HUES64 (cell line): Measurements from ENCODE around the gene ADM2.
A peak's percentile ranks its signal among the peaks of the same experiment; 100 is the strongest.

Experiments used
- H3K27ac ChIP-seq: 2 replicates; pipeline ENCODE4 v1.7.0; 2013; ENCODE audit warnings: low read depth, low read length, inconsistent platforms
- H3K27me3 ChIP-seq: 2 replicates; pipeline ENCODE4 v1.6.1; 2013; ENCODE audit warnings: mild to moderate bottlenecking, low read length; ENCODE audit not compliant: insufficient read depth
- H3K36me3 ChIP-seq: 2 replicates; pipeline ENCODE4 v1.6.1; 2013; ENCODE audit warnings: mild to moderate bottlenecking, low read length; ENCODE audit not compliant: insufficient read depth
- H3K4me1 ChIP-seq: 2 replicates; pipeline ENCODE4 v1.6.1; 2013; ENCODE audit warnings: mild to moderate bottlenecking, low read length, moderate library complexity; ENCODE audit not compliant: insufficient read depth
- H3K4me3 ChIP-seq: 2 replicates; pipeline ENCODE4 v1.5.1; 2013; ENCODE audit warnings: mild to moderate bottlenecking, low read length, moderate library complexity
- H3K9ac ChIP-seq: 2 replicates; pipeline ENCODE4 v1.6.1; 2013; ENCODE audit warnings: mild to moderate bottlenecking, low read depth, low read length
- H3K9me3 ChIP-seq: 2 replicates; pipeline ENCODE4 v1.6.1; 2013; ENCODE audit warnings: low read depth, low read length; ENCODE audit not compliant: insufficient read depth
- WGBS: fragments of 150-250, 120-280 bp; methylation state at CpG from one replicate; pipeline ENCODE4 v1.1.7; 2013; ENCODE audit warnings: missing lambda C conversion rate; 5-methylcytosine and 5-hydroxymethylcytosine counted together

ADM2 gene

DNA sequence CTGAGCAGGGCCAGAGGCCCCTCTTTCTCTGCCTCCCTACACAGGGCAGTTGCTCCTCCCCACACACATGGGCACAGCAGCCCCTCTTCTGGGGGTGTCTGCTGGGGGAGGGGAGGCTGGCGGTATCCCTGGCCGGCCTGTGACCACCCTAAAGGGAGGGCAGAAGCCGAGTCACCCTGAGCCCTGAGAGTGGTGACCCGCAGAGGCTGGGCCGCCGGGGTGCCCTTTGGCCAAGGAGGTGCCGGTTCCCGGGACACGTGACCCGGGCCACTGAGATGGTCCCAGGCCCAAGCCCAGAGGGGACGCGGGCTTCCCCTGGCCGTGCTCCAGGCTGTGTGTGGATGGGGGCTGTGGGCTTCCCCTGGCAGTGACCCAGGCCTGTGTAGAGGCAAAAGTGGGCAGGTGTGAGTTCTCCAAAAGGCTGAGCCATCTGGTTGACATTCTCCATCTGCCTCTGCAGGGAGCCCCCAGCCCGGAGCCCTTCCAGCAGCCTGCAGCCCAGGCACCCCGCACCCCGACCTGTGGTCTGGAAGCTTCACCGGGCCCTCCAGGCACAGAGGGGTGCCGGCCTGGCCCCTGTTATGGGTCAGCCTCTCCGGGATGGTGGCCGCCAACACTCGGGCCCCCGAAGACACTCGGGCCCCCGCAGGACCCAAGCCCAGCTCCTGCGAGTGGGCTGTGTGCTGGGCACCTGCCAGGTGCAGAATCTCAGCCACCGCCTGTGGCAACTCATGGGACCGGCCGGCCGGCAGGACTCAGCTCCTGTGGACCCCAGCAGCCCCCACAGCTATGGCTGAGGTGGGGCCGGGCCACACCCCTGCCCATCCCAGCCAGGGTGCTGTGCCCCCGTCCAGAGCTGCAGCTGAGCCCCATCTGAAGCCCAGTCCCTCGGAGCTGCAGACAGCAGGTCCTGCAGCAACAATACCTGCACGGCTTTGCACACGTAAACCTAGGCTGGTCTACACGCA is 1.0 kb downstream of the ADM2 start:
- Histone ChIP-seq H3K27me3 (peaks cover 30% of the 10 kb centered on the region), H3K4me3 (peak overlapping the region; percentile 68), H3K4me1 (no peaks in the 10 kb centered on the region), H3K27ac (peak overlapping the region; percentile 35; the same call in 1 of the 2 replicates), H3K9ac (peak overlapping the region; percentile 84), H3K9me3 (no peaks in the 10 kb centered on the region), H3K36me3 (no peaks in the 10 kb centered on the region)
- 78% methylated on average over 35 of the region's 35 CpGs for WGBS

DNA sequence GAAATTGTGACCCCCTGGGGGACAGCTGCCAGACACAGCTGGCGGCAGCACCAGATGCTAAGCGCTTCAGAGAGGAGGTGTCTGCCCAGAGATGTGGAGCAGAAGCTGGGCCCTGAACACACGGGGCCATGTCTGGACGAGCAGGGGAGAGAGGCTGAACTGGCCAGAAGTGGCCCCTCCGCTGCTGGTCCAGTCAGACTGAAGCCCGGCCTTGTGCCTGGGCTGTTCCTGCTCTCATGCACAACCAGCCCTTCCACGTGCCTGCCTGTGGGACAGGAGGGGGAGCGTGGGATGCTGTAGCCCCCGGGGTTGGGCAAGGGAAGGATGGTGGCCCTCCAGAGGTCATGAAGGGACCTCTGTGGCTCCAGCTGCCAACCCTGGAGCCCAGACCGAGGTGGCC is 1.8 kb downstream of the ADM2 start:
- H3K4me3 ChIP-seq, result no peak overlapping the region
- 89% methylated on average over 10 of the region's 10 CpGs for WGBS

GRCh38 chr22:50483556-50483955 is 2.2 kb downstream of the ADM2 start:
- Histone ChIP-seq H3K36me3 (no peaks in the 10 kb centered on the region), H3K27me3 (peaks cover 29% of the 10 kb centered on the region), H3K4me1 (no peaks in the 10 kb centered on the region), H3K4me3 (no peak overlapping the region), H3K9ac (no peak overlapping the region), H3K27ac (no peak overlapping the region), H3K9me3 (no peaks in the 10 kb centered on the region)
- 94% methylated on average over 8 of the region's 8 CpGs for WGBS

More for the DNA sequence above, 1.8 kb downstream of the ADM2 start:
- no peak overlapping the region for H3K27ac ChIP-seq
- H3K9me3 ChIP-seq, result no peaks in the 10 kb centered on the region
- no peaks in the 10 kb centered on the region for H3K36me3 ChIP-seq
- peaks cover 30% of the 10 kb centered on the region for H3K27me3 ChIP-seq
- H3K9ac ChIP-seq, result no peak overlapping the region
- H3K4me1 ChIP-seq, result no peaks in the 10 kb centered on the region

- no peaks in the 10 kb centered on the region for H3K4me1 ChIP-seq
- H3K9ac ChIP-seq, result no peak overlapping the region
- 91% methylated on average over 31 of the region's 31 CpGs for WGBS
- H3K27ac ChIP-seq, result no peak overlapping the region
- H3K27me3 ChIP-seq, result peaks cover 25% of the 10 kb centered on the region
- H3K4me3 ChIP-seq, result no peak overlapping the region
- H3K9me3 ChIP-seq, result no peaks in the 10 kb centered on the region
- H3K36me3 ChIP-seq, result no peaks in the 10 kb centered on the region
Measured at GRCh38 chr22:50483977-50484853, 2.9 kb downstream of the ADM2 start.

DNA sequence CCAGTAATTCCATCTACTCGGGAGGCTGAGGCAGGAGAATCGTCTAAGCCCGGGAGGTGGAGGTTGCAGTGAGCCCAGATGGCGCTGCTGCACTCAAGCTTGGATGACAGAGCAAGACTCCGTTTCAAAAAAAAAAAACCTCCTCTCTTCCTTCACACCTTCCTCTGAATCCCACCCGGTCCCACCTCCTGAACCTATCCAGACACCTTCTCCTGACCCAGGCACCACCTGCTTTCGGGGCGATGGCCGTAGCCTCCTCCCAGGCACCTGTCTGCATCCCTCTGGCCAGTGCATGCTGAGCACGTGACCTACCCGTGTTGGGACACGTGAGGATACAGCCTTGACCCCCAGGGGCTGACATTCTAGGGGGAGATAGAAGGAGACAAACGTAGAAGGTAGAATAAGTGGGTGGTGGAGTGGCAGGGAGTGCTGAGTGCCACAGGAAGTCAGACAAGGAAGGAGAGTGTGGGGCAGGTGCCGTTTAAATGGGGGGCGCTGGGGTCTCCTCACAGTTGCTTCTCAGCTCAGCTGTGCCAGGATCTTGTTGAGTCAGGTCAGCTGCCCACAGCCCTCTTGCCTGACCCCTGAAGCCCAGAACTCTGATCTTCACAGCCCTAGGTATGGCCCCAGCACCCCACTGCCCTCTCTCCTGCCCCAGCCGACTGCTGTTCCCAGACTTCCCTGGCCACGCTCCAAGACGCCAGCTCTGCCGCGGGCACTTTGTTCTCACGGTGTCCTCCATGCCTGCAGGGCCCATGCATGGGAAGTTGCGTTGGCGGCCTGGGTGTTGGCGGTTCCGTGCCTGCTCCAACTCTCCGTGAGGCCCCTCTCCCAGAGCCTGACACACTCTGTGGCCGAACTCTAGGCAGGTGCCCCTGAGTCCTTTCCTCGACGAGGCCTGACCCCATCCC is 4.1 kb downstream of the ADM2 start:
- Histone ChIP-seq H3K4me1 (no peaks in the 10 kb centered on the region), H3K27me3 (peaks cover 12% of the 10 kb centered on the region), H3K4me3 (no peak overlapping the region), H3K27ac (no peak overlapping the region), H3K9me3 (no peaks in the 10 kb centered on the region), H3K9ac (no peak overlapping the region), H3K36me3 (no peaks in the 10 kb centered on the region)
- 82% methylated on average over 29 of the region's 29 CpGs for WGBS

- Histone ChIP-seq H3K27ac (no peak within 1 kb of the TSS), H3K27me3 (peaks cover 3% of the 10 kb centered on the region), H3K9ac (no peak within 1 kb of the TSS), H3K9me3 (no peaks in the 10 kb centered on the region), H3K4me3 (no peak within 1 kb of the TSS), H3K4me1 (no peaks in the 10 kb centered on the region), H3K36me3 (no peaks in the 10 kb centered on the region)
- WGBS, result 75% methylated on average over 23 of the region's 23 CpGs
Measured at GRCh38 chr22:50486561-50487289, 5.4 kb downstream of the ADM2 start, which contains the start of gene MIOX. MIOX (plus strand) TSS chr22:50486859; CDS start chr22:50486898, 39 bp downstream.

DNA sequence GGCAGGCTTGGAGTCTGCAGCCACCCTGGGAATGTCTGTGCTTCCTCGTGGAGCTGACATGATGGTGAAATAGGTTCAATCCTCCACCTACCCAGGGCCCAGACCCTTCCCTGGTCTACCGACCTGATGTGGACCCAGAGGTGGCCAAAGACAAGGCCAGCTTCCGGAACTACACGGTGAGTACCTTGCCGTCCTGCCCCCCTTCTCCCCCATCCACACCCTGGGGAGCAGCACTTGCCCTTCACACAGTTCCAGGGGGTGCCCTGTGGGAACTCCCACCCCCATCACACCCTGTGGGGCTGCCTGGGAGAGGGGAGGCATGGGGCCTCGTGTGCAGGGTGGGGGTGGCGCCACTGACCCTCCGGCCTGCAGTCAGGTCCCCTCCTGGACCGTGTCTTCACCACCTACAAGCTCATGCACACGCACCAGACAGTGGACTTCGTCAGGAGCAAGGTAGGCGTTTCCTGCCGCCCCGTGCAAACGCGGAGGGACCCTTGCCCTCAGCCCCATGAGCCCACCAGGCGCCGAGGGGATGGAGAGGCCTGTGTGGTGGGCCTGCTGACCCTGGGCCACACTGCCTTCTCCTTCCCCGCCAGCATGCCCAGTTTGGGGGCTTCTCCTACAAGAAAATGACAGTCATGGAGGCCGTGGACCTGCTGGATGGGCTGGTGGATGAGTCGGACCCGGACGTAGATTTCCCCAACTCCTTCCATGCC is 6.1 kb downstream of the ADM2 start:
- Histone ChIP-seq H3K4me1 (no peaks in the 10 kb centered on the region), H3K9ac (no peak overlapping the region), H3K9me3 (no peaks in the 10 kb centered on the region), H3K36me3 (no peaks in the 10 kb centered on the region), H3K27ac (no peak overlapping the region), H3K27me3 (no peaks in the 10 kb centered on the region), H3K4me3 (no peak overlapping the region)
- 91% methylated on average over 23 of the region's 23 CpGs for WGBS

- Histone ChIP-seq H3K9me3 (no peaks in the 10 kb centered on the region), H3K36me3 (no peaks in the 10 kb centered on the region), H3K9ac (no peak overlapping the region), H3K4me3 (no peak overlapping the region), H3K4me1 (no peaks in the 10 kb centered on the region), H3K27ac (no peak overlapping the region), H3K27me3 (no peaks in the 10 kb centered on the region)
- WGBS, result 86% methylated on average over 18 of the region's 18 CpGs
Measured at GRCh38 chr22:50488006-50488677, 6.8 kb downstream of the ADM2 start.

GRCh38 chr22:50488886-50489285 is 7.5 kb downstream of the ADM2 start:
- H3K9me3 ChIP-seq, result no peaks in the 10 kb centered on the region
- no peak overlapping the region for H3K9ac ChIP-seq
- no peak overlapping the region for H3K4me3 ChIP-seq
- WGBS, result 85% methylated on average over 19 of the region's 19 CpGs
- H3K27ac ChIP-seq, result no peak overlapping the region
- H3K36me3 ChIP-seq, result no peaks in the 10 kb centered on the region
- H3K27me3 ChIP-seq, result no peaks in the 10 kb centered on the region
- H3K4me1 ChIP-seq, result no peaks in the 10 kb centered on the region
